ENCODE data around the gene PHF19. TPM values are rescaled to one million over a fixed set of nuclear protein-coding genes. Genes with fewer than 3 reads are reported as not detected.

Gene PHF19
- total RNA-seq, 1 experiment from 2014 or later = 39.0 TPM

- TF ChIP-seq PREB (CRISPR knock-in tag; IDR thresholded peaks at IDR 0.05; ENCODE audit: borderline replicate concordance) = no peak
- TF ChIP-seq, protein P1, sequence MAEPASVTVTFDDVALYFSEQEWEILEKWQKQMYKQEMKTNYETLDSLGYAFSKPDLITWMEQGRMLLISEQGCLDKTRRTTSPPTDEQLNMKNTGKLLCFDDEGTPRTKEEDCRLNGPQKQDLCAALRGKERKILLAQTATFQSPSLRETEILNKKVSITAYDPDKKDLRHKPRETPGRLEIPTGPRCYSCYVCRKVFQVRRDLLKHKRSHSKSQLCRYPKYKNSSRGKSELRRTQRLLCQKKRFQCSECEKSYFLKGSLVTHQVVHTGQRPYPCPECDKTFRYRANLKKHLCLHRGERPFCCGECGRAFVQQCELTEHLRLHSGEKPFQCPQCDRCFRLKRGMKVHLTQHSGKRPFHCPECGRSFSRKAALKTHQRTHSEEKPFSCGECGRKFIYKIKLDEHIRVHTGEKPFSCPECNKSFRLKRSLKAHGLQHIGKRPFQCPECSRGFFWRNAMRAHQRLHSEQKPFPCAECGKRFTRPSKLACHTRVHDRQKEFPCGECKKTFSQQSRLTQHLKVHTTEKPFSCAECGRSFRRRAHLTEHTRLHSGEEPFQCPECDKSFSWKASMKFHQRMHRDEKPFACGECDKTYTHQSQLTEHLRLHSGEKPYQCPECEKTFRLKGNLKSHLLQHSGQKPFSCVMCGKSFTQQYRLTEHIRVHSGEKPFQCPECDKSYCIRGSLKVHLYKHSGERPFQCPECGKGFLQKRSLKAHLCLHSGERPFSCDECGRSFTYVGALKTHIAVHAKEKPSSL (CRISPR knock-in tag; conservative IDR thresholded peaks at IDR 0.05) = no peak
- TF ChIP-seq, protein P2, sequence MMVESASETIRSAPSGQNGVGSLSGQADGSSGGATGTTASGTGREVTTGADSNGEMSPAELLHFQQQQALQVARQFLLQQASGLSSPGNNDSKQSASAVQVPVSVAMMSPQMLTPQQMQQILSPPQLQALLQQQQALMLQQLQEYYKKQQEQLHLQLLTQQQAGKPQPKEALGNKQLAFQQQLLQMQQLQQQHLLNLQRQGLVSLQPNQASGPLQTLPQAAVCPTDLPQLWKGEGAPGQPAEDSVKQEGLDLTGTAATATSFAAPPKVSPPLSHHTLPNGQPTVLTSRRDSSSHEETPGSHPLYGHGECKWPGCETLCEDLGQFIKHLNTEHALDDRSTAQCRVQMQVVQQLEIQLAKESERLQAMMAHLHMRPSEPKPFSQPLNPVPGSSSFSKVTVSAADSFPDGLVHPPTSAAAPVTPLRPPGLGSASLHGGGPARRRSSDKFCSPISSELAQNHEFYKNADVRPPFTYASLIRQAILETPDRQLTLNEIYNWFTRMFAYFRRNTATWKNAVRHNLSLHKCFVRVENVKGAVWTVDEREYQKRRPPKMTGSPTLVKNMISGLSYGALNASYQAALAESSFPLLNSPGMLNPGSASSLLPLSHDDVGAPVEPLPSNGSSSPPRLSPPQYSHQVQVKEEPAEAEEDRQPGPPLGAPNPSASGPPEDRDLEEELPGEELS (CRISPR knock-in tag; IDR thresholded peaks at IDR 0.05) = no peak
- TF ChIP-seq, protein P3, sequence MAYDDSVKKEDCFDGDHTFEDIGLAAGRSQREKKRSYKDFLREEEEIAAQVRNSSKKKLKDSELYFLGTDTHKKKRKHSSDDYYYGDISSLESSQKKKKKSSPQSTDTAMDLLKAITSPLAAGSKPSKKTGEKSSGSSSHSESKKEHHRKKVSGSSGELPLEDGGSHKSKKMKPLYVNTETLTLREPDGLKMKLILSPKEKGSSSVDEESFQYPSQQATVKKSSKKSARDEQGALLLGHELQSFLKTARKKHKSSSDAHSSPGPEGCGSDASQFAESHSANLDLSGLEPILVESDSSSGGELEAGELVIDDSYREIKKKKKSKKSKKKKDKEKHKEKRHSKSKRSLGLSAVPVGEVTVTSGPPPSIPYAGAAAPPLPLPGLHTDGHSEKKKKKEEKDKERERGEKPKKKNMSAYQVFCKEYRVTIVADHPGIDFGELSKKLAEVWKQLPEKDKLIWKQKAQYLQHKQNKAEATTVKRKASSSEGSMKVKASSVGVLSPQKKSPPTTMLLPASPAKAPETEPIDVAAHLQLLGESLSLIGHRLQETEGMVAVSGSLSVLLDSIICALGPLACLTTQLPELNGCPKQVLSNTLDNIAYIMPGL (CRISPR knock-in tag; IDR thresholded peaks at IDR 0.05) = no peak
- no peak for TF ChIP-seq OVOL2 (CRISPR knock-in tag; IDR thresholded peaks at IDR 0.05; ENCODE audit: borderline replicate concordance)
These were observed 14.4 kb upstream of the PHF19 start (continued) for GRCh38 chr9:120891245-120891883.

- Mint-ChIP-seq H3K4me3 (no peak overlapping the region), H3K27me3 (ENCODE audit: low read depth) (peaks cover 30% of the 10 kb centered on the region), H3K9me3 (no peaks in the 10 kb centered on the region), H3K36me3 (no peaks in the 10 kb centered on the region), H3K4me1 (peaks cover 17% of the 10 kb centered on the region), H3K27ac (no peak overlapping the region)
- ChIA-PET CTCF (interaction anchor here (0.6 to 1.8 kb wide), 13 partner anchors 12 to 388 kb away, joined by 3 to 10 read pairs (median 3); partner anchors contain the start of gene PHF19), POLR2A (no interaction called here)
- TF ChIP-seq, protein P4, sequence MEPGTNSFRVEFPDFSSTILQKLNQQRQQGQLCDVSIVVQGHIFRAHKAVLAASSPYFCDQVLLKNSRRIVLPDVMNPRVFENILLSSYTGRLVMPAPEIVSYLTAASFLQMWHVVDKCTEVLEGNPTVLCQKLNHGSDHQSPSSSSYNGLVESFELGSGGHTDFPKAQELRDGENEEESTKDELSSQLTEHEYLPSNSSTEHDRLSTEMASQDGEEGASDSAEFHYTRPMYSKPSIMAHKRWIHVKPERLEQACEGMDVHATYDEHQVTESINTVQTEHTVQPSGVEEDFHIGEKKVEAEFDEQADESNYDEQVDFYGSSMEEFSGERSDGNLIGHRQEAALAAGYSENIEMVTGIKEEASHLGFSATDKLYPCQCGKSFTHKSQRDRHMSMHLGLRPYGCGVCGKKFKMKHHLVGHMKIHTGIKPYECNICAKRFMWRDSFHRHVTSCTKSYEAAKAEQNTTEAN (CRISPR knock-in tag; IDR thresholded peaks at IDR 0.05) = no peak
- TF ChIP-seq TCF7 (CRISPR knock-in tag; IDR thresholded peaks at IDR 0.05; ENCODE audit: low read depth) (no peak), E2F1 (CRISPR knock-in tag; IDR thresholded peaks at IDR 0.05) (no peak), ATF1 (CRISPR knock-in tag; IDR thresholded peaks at IDR 0.05) (no peak), HMGA2 (CRISPR knock-in tag; IDR thresholded peaks at IDR 0.05) (no peak), MXD4 (CRISPR knock-in tag; IDR thresholded peaks at IDR 0.05; ENCODE audit: borderline replicate concordance) (no peak), E2F4 (CRISPR knock-in tag; IDR thresholded peaks at IDR 0.05; ENCODE audit: borderline replicate concordance, low read depth) (no peak), ZNF671 (CRISPR knock-in tag; IDR thresholded peaks at IDR 0.05) (no peak)
- no peak for ATAC-seq
- no peak for DNase-seq (ENCODE audit: low spot score)
These were observed 13.6 kb upstream of the PHF19 start for GRCh38 chr9:120890320-120891244.
